Lung (tissue), 12 donors: ENCODE measurements around the gene ADAMTS2. TPM values are rescaled to one million over a fixed set of nuclear protein-coding genes. Genes with fewer than 3 reads are reported as not detected.

Source experiments
- ATAC-seq: fragments of 200-7000 bp; cut with Tn5 transposase; one replicate; pipeline ENCODE4 v1.9.1; 2020; ENCODE audit warnings: moderate number of reproducible peaks; ENCODE audit not compliant: insufficient read depth, low FRiP score
- DNase-seq, 3 donors: peaks; one replicate each; pipeline ENCODE4 v3.0.0-alpha.2; 2013 to 2017
- H3K27ac ChIP-seq, 2 donors: one replicate each; pipeline ENCODE4 v1.5.1; 2013; ENCODE audit warnings: mild to moderate bottlenecking in 2 of 2, moderate library complexity in 2 of 2, control low read depth in 1 of 2, inconsistent platforms in 1 of 2, low read depth in 1 of 2, low read length in 1 of 2
- H3K27me3 ChIP-seq, 3 donors: one replicate each; pipeline ENCODE4 v1.5.1; 2013; ENCODE audit warnings: low read length in 2 of 3; ENCODE audit not compliant: control insufficient read depth in 3 of 3, insufficient read depth in 3 of 3
- H3K36me3 ChIP-seq, 4 donors: one replicate each; pipeline ENCODE4 v1.5.1; 2013; ENCODE audit warnings: low read length in 4 of 4, mild to moderate bottlenecking in 1 of 4, moderate library complexity in 1 of 4; ENCODE audit not compliant: control insufficient read depth in 4 of 4, insufficient read depth in 4 of 4
- H3K4me1 ChIP-seq, 5 donors: one replicate each; pipeline ENCODE4 v1.5.1; 2013; ENCODE audit warnings: low read length in 5 of 5, mild to moderate bottlenecking in 2 of 5, moderate library complexity in 1 of 5; ENCODE audit not compliant: control insufficient read depth in 5 of 5, insufficient read depth in 5 of 5
- H3K4me3 ChIP-seq: one replicate; pipeline ENCODE4 v1.5.1; 2013; ENCODE audit warnings: mild to moderate bottlenecking, control low read depth, moderate library complexity
- H3K9ac ChIP-seq, 2 donors: one replicate each; pipeline ENCODE4 v1.5.1; 2013; ENCODE audit warnings: low read length in 2 of 2, control low read depth in 1 of 2; ENCODE audit not compliant: insufficient read depth in 1 of 2
- H3K9me3 ChIP-seq, 4 donors: one replicate each; pipeline ENCODE4 v1.5.1; 2013; ENCODE audit warnings: low read length in 3 of 4, mild to moderate bottlenecking in 1 of 4, moderate library complexity in 1 of 4; ENCODE audit not compliant: control insufficient read depth in 4 of 4, insufficient read depth in 3 of 4
- WGBS, 2 donors: extraction: QIAGEN DNeasy Blood & Tissue Kit; methylation state at CpG; one replicate each; pipeline ENCODE4 v1.1.7; 2013; 5-methylcytosine and 5-hydroxymethylcytosine counted together
- polyA plus RNA-seq, 2 donors: library from polyadenylated mRNA; stranded (reverse); fragments of 200-250 nt; gene quantifications; one replicate each; pipeline ENCODE4 v1.2.1, GENCODE V29; 2013
- total RNA-seq, 2 donors: library from RNA; depleted of rRNA in 1 of 2; stranded (reverse); fragments of >200 nt in 1 of 2; gene quantifications; one replicate each; pipeline ENCODE4 v1.2.1, GENCODE V29; 2014 to 2021
- TF ChIP-seq, protein P1 (sequence below): IDR thresholded peaks from 2 replicates; pipeline ENCODE4 v1.5.1; 2012; ENCODE audit warnings: mild to moderate bottlenecking; ENCODE audit errors: control extremely low read depth, extremely low read depth
- donor health status: control.
- donor health status: control.
- donor health status: Bipolar disorder and iron deficiency.
- donor health status: healthy.
- donor health status: DM: yes; HTN: yes; CAD: no.

Gene ADAMTS2
- total and polyA plus RNA-seq, 4 donors, result 9.3 to 45.5 (median 28.7) TPM

DNA sequence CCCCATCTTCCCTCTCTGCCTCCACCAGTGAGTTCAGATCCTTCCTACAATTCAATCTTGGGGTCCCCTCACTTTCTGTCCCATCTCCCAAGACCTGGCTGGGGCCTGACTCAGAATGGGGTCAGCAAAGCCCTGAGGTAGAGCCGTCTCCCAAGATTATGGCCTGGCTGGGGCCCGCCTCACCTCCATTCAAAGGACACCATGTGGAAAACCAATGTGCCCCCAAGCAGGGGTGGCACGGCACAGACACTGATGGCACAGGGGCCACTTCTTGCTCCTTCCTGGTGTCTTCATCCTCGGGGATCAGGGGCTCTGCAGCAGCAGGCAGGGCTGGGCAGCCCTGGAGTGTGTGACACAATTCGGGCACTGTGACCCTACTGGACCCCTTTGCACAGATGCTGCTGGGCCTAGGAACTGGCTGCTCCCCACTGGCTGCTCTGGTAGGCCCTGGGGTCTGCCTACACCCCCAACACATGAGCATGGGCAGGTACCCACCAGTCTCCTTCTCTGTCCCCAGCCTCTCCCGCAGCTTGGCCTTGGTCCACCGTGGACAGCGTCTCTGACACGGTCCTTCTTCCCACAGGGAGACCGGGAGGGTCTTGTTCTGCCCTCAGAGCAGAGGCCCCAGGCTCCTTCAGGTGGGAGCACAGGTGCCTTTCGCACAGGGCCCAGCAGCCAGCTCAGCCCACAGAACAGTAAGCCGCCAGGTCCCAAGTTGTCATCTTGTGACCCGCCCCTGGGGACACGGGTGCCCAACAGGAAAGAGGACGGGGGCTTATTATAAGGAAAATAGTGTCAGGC, 89.5 kb downstream of the ADAMTS2 start:
- H3K4me3 ChIP-seq, result no peak overlapping the region
- no peak overlapping the region for H3K27ac ChIP-seq
- H3K27me3 ChIP-seq, result no peaks in the 10 kb centered on the region
- TF ChIP-seq, protein P1, sequence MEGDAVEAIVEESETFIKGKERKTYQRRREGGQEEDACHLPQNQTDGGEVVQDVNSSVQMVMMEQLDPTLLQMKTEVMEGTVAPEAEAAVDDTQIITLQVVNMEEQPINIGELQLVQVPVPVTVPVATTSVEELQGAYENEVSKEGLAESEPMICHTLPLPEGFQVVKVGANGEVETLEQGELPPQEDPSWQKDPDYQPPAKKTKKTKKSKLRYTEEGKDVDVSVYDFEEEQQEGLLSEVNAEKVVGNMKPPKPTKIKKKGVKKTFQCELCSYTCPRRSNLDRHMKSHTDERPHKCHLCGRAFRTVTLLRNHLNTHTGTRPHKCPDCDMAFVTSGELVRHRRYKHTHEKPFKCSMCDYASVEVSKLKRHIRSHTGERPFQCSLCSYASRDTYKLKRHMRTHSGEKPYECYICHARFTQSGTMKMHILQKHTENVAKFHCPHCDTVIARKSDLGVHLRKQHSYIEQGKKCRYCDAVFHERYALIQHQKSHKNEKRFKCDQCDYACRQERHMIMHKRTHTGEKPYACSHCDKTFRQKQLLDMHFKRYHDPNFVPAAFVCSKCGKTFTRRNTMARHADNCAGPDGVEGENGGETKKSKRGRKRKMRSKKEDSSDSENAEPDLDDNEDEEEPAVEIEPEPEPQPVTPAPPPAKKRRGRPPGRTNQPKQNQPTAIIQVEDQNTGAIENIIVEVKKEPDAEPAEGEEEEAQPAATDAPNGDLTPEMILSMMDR, result no peak
- ATAC-seq (no peak), DNase-seq (no peak)
- 88 to 93% methylated on average over 15 of the region's 15 CpGs for WGBS, 2 donors
- H3K9ac ChIP-seq, result no peak overlapping the region
- H3K36me3 ChIP-seq, result peaks cover 0 to 2% (median 0%) of the 10 kb centered on the region in 4 donors
- peaks cover 0 to 5% (median 0%) of the 10 kb centered on the region in 5 donors for H3K4me1 ChIP-seq
- peaks cover 0 to 1% (median 0%) of the 10 kb centered on the region in 4 donors for H3K9me3 ChIP-seq

DNA sequence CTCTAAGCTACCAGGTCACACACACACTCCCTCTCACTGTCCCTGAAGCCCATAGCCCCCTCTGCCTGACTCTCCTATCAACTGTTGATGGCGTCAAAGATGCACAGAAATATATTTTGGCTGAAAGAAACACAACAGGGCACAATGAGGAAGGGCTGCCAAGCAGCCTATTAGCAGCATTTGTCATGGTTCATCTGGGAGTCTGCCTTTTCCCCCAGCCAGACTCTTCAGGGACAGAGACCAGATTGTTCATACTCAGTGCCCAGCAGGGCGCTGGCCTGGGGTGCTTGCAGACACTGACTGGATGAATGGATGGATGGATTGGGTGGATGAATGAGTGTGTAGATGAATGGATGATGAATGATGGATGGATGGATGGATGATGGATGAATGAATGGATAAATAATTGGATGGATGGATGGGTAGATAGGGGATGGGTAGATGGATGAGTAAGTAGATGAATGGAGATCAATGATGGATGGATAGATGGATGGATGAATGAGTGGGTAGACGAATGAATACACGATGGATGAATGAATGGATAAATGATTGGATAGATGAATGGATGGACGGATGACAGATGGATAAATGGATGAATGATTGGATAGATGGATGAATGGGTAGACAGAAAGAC, 90.5 kb downstream of the ADAMTS2 start:
- TF ChIP-seq, protein P1, result no peak
- peaks cover 0 to 5% (median 0%) of the 10 kb centered on the region in 5 donors for H3K4me1 ChIP-seq
- no peak overlapping the region for H3K4me3 ChIP-seq
- no peak overlapping the region for H3K27ac ChIP-seq
- peaks cover 0 to 2% (median 0%) of the 10 kb centered on the region in 4 donors for H3K36me3 ChIP-seq
- H3K9me3 ChIP-seq, result peaks cover 0 to 2% (median 0%) of the 10 kb centered on the region in 4 donors
- no peak overlapping the region for H3K9ac ChIP-seq
- ATAC-seq, result no peak
- H3K27me3 ChIP-seq, result no peaks in the 10 kb centered on the region
- no peak for DNase-seq
- WGBS, 2 donors, result 87 to 92% methylated on average over 5 of the region's 5 CpGs

GRCh38 chr5:179253730-179254129, 91.5 kb downstream of the ADAMTS2 start:
- Histone ChIP-seq H3K9ac (no peak overlapping the region), H3K4me1 (no peaks in the 10 kb centered on the region), H3K9me3 (peaks cover 0 to 2% (median 0%) of the 10 kb centered on the region in 4 donors), H3K27ac (no peak overlapping the region), H3K4me3 (no peak overlapping the region), H3K27me3 (no peaks in the 10 kb centered on the region), H3K36me3 (peaks cover 0 to 2% (median 0%) of the 10 kb centered on the region in 4 donors)
- ATAC-seq (no peak), DNase-seq (no peak)
- 72 to 85% methylated on average over 5 of the region's 5 CpGs for WGBS, 2 donors
- TF ChIP-seq, protein P1, result no peak
